Activated CD8-positive, alpha-beta T cell treated with anti-CD3 and anti-CD28 coated beads, Interleukin-2, amount 10 ng/mL, durations not matched to agents 7 days and 5 days (primary cell): ENCODE data around the gene CD200R1. TPM values are rescaled to one million over a fixed set of nuclear protein-coding genes. Genes with fewer than 3 reads are reported as not detected.
A peak's percentile ranks its signal among the peaks of the same experiment; 100 is the strongest.

Experiments used
- ATAC-seq: fragments of 150-1000 bp; cut with Tn5 transposase; one replicate; pipeline ENCODE4 v1.10.0; 2021; ENCODE audit warnings: moderate library complexity
- CTCF ChIA-PET: fragments of 350-600 bp; sonication (Branson Sonifier 250); formaldehyde crosslinking; loops from one replicate; lab custom pipeline; 2021; ENCODE audit warnings: antibody characterized with exemption; lab: Charles Lee
- POLR2A ChIA-PET: fragments of 350-600 bp; sonication (Branson Sonifier 250); formaldehyde crosslinking; loops from one replicate; lab custom pipeline; 2021; ENCODE audit warnings: antibody characterized with exemption; lab: Charles Lee
- DNase-seq: peaks from one replicate; pipeline ENCODE4 v3.0.0-alpha.2; 2020
- H3K27ac Mint-ChIP-seq: one replicate; pipeline ENCODE4 v1.8.0; 2021; ENCODE audit warnings: mild to moderate bottlenecking, mixed read lengths
- H3K27me3 Mint-ChIP-seq: one replicate; pipeline ENCODE4 v1.8.0; 2021; ENCODE audit warnings: low read depth, mixed read lengths
- H3K36me3 Mint-ChIP-seq: one replicate; pipeline ENCODE4 v1.8.0; 2021; ENCODE audit warnings: low read depth, mixed read lengths
- H3K4me1 Mint-ChIP-seq: one replicate; pipeline ENCODE4 v1.8.0; 2021; ENCODE audit warnings: low read depth, mixed read lengths
- H3K4me3 Mint-ChIP-seq: one replicate; pipeline ENCODE4 v1.8.0; 2021; ENCODE audit warnings: mild to moderate bottlenecking, mixed read lengths
- H3K9me3 Mint-ChIP-seq: one replicate; pipeline ENCODE4 v1.8.0; 2022; ENCODE audit warnings: mixed read lengths; ENCODE audit not compliant: insufficient read depth
- total RNA-seq, 2 experiments: library from RNA; stranded (reverse); gene quantifications; one replicate each; pipeline ENCODE4 v1.2.3, GENCODE V29; 2021

CD200R1 gene
- total RNA-seq, 2 experiments from 2014 or later, result 6.4 to 7.8 TPM

DNA sequence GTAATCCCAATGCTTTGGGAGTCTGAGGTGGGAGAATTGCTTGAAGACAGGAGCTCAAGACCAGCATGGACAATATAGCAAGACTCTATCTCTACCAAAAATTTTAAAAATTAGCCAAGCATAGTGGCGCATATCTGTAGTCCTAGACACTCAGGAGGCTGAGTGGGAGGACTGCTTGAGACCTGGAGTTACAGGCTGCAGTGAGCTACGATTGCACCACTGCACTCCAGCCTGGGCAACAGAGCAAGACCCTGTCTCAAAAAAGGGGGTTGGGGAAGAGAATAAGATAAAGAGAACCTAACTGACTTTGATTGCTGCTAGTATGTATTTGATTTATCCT lies 755 bp downstream of the CD200R1 start:
- Mint-ChIP-seq H3K27me3 (no peaks in the 10 kb centered on the region), H3K9me3 (no peaks in the 10 kb centered on the region), H3K36me3 (no peaks in the 10 kb centered on the region), H3K4me3 (peak overlapping the region; percentile 79), H3K4me1 (peaks cover 55% of the 10 kb centered on the region), H3K27ac (peak overlapping the region; percentile 84)
- DNase-seq, result no peak
- CTCF ChIA-PET, result interaction anchor here (1.2 to 7.1 kb wide), 8 partner anchors 13 to 392 kb away, joined by 3 to 99 read pairs (median 6); partner anchors contain the start of gene GTPBP8
- POLR2A ChIA-PET, result interaction anchor here (0.6 to 2.6 kb wide), 8 partner anchors 12 to 1492 kb away, joined by 3 to 11 read pairs (median 4); partner anchors contain the start of gene GTPBP8
- ATAC-seq, result peak; percentile 51

DNA sequence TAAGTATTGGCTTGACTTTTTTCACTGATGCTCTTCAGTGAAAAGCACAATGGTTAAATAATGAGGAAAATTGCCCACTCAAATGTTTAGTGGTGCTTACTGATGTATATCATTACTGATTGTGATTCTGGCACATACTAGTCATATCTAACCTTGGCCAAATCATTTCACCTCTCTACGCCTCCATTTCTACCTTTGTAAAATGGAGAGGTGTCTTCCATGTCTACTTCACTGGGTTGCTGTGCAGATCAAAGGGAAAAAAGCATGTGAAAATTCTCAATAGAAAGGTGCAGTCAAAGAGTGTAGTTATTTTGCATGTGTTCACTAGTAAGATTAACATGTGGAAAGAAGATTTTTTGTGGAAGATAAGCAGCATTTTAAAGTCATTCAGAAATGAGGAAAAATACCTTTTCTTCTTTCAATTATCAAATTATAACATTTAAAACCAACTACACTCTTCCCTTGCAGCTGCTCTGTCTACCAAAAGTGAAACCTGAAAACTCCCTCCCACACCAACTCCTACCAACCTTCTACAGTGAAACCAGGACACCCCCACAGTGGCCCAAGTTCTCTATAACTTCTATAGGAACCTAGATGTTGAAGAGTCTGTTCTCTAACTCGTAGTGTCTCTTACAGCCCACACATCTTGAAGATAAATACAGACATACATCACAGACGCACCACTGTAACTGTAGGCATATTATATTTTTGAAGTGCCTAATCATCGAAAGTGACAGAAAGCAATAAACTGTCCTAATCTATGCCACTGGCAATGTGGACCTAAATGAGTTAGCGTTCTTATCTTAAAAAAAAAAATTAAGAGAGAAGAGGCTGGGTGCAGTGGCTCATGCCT lies 1.4 kb downstream of the CD200R1 start:
- ATAC-seq (peak; percentile 89), DNase-seq (peak; percentile 60)
- ChIA-PET CTCF (interaction anchor here (1.2 to 7.1 kb wide), 7 partner anchors 14 to 391 kb away, joined by 3 to 99 read pairs (median 10); partner anchors contain the start of gene GTPBP8), POLR2A (interaction anchor here (0.6 to 2.6 kb wide), 7 partner anchors 11 to 1492 kb away, joined by 3 to 11 read pairs (median 5); partner anchors contain the start of gene GTPBP8)
- peak overlapping the region; percentile 79 for H3K4me3 Mint-ChIP-seq
- peaks cover 53% of the 10 kb centered on the region for H3K4me1 Mint-ChIP-seq
- no peaks in the 10 kb centered on the region for H3K36me3 Mint-ChIP-seq
- peak overlapping the region; percentile 84 for H3K27ac Mint-ChIP-seq
- no peaks in the 10 kb centered on the region for H3K27me3 Mint-ChIP-seq
- H3K9me3 Mint-ChIP-seq, result no peaks in the 10 kb centered on the region

DNA sequence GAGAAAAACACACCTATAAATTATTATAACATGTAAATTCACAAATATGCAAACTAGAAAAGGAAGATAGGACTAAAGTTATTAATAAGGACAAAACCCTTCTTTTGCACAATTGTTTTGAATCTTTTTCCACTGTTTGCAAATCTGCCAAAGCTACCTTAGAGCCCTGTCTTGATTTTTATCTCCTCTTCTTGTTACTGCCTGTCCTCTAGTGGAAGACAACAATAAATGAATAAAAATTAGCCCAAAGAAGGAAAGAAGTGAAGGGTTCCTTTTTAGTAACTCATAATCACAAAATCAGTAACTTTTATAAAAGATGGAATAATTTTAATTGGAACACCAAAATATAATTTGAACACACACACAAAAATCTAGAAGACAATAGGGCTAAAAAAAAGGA lies 2.7 kb downstream of the CD200R1 start:
- Mint-ChIP-seq H3K27me3 (no peaks in the 10 kb centered on the region), H3K36me3 (no peaks in the 10 kb centered on the region), H3K9me3 (no peaks in the 10 kb centered on the region), H3K4me3 (peak overlapping the region; percentile 79), H3K27ac (no peak overlapping the region), H3K4me1 (peaks cover 49% of the 10 kb centered on the region)
- ChIA-PET POLR2A (no interaction called here), CTCF (interaction anchor here (1.0 to 7.1 kb wide), 6 partner anchors 10 to 390 kb away, joined by 3 to 99 read pairs (median 4); no protein-coding TSS in a partner anchor)
- ATAC-seq (no peak), DNase-seq (no peak)

DNA sequence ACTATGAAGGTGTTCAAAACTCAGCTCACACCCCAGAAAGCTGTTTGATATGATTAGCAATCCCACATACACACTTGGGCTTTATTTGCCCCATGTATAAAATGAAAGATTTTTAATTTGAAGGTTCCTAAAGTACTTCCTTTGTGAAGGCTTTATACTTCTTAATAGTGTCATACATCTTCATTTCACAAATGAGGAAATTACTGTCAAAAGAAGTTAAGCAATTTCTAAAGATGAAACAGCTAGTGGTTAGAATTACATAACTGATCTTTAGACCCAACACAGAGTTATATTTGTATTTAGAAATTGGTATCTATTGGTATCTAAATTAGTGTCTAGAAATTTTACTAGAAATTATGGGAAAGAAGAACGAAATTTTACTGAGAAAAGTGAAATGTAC lies 7.1 kb downstream of the CD200R1 start:
- DNase-seq (no peak), ATAC-seq (no peak)
- Mint-ChIP-seq H3K4me1 (peaks cover 15% of the 10 kb centered on the region), H3K9me3 (peaks cover 7% of the 10 kb centered on the region), H3K4me3 (no peak overlapping the region), H3K27me3 (no peaks in the 10 kb centered on the region), H3K27ac (no peak overlapping the region), H3K36me3 (peaks cover 26% of the 10 kb centered on the region)
- ChIA-PET POLR2A (no interaction called here), CTCF (interaction anchor here (1.0 to 1.5 kb wide), 3 partner anchors 11 to 325 kb away, joined by 3 to 7 read pairs (median 3); no protein-coding TSS in a partner anchor)

DNA sequence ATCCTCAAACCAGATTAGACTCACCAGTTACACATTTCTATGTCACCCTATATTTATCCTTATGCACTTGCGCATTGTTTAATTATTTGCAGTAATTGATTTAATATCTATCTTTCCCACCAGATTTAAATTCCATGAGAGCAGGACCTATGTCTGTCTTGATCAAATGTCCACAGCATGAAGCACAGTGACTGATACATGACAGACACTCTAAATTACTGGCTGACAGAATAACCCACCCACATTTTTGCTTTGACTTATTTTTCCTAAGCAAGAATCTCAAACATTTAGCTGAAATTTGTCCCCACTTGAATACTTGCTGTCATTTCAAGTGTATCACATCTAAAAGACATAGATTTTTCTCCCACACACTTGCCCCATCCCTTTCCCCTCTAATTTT lies 7.5 kb downstream of the CD200R1 start:
- Mint-ChIP-seq H3K27ac (no peak overlapping the region), H3K27me3 (no peaks in the 10 kb centered on the region), H3K4me1 (peaks cover 12% of the 10 kb centered on the region), H3K36me3 (peaks cover 28% of the 10 kb centered on the region), H3K4me3 (no peak overlapping the region), H3K9me3 (peaks cover 8% of the 10 kb centered on the region)
- DNase-seq (no peak), ATAC-seq (no peak)
- CTCF ChIA-PET, result interaction anchor here (1.0 to 1.5 kb wide), 4 partner anchors 12 to 325 kb away, joined by 3 to 7 read pairs (median 4); no protein-coding TSS in a partner anchor
- POLR2A ChIA-PET, result no interaction called here

DNA sequence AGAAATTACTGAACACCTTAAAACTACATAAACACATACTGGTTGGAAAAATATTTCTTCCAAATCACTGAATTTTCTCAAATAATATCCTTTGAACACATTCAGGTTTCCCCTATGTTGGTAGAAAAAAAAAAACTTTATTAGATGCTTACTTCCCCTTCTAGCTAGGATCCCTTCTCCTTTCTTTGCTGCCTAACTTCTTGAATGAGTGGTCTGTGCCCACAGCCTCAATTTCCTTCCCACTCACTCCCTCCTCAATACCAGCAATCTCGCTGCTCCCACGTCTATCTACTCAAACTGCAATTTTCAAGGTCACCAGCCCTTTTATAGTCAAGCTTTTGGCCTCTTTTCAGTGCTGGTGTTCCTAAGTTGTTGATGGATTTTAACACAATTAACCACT lies 8.3 kb downstream of the CD200R1 start:
- H3K4me1 Mint-ChIP-seq, result peaks cover 6% of the 10 kb centered on the region
- ChIA-PET CTCF (interaction anchor here (0.7 to 1.7 kb wide), 4 partner anchors 10 to 324 kb away, joined by 3 to 6 read pairs (median 4); no protein-coding TSS in a partner anchor), POLR2A (no interaction called here)
- ATAC-seq (no peak), DNase-seq (no peak)
- no peak overlapping the region for H3K4me3 Mint-ChIP-seq
- H3K36me3 Mint-ChIP-seq, result peaks cover 33% of the 10 kb centered on the region
- peaks cover 16% of the 10 kb centered on the region for H3K9me3 Mint-ChIP-seq
- H3K27me3 Mint-ChIP-seq, result no peaks in the 10 kb centered on the region
- no peak overlapping the region for H3K27ac Mint-ChIP-seq

DNA sequence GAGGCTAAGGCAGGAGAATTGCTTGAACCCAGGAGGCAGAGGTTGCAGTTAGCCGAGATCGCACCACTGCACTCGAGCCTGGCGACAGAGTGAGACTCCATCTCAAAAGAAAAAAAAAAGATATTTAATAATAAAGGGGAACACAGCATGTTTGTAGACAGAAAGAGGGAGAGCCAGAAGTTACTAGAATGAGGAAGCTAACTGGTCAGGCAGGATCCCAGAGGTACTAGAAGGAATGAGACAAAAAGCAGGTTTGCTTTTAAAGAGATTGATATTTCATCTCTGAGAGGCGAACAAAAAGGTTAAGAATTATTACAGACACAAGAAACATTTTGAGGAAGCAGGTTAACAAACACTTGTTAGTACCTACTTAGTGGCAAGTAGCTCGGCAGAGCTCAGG lies 9.2 kb downstream of the CD200R1 start:
- POLR2A ChIA-PET, result no interaction called here
- Mint-ChIP-seq H3K36me3 (peaks cover 35% of the 10 kb centered on the region), H3K4me3 (no peak overlapping the region), H3K9me3 (peaks cover 17% of the 10 kb centered on the region), H3K27ac (no peak overlapping the region), H3K27me3 (no peaks in the 10 kb centered on the region), H3K4me1 (peaks cover 4% of the 10 kb centered on the region)
- ATAC-seq, result no peak
- no peak for DNase-seq
- CTCF ChIA-PET, result interaction anchor here (1.2 to 1.7 kb wide), 2 partner anchors 11 to 231 kb away, joined by 3 to 5 read pairs; no protein-coding TSS in a partner anchor

DNA sequence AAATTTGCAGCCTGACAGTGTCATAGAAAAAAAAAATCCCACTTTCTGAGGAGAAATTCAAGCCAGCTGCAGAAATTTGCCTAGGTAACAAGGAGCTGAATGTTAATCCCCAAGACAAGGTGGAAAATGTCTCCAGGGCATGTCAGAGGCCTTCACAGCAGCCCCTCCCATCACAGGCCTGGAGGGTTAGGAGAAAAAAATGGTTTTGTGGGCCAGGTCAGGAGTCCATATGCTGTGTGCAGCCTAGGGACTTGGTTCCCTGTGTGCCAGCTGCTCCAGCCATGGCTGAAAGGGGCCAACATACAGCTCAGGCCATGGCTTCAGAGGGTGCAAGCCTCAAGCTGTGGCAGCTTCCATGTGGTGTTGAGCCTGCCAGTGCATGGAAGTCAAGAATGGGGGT lies 11.2 kb downstream of the CD200R1 start:
- DNase-seq (no peak), ATAC-seq (no peak)
- H3K27ac Mint-ChIP-seq, result no peak overlapping the region
- peaks cover 12% of the 10 kb centered on the region for H3K4me1 Mint-ChIP-seq
- ChIA-PET POLR2A (no interaction called here), CTCF (no interaction called here)
- H3K9me3 Mint-ChIP-seq, result peaks cover 17% of the 10 kb centered on the region
- no peak overlapping the region for H3K4me3 Mint-ChIP-seq
- H3K27me3 Mint-ChIP-seq, result no peaks in the 10 kb centered on the region
- peaks cover 35% of the 10 kb centered on the region for H3K36me3 Mint-ChIP-seq

DNA sequence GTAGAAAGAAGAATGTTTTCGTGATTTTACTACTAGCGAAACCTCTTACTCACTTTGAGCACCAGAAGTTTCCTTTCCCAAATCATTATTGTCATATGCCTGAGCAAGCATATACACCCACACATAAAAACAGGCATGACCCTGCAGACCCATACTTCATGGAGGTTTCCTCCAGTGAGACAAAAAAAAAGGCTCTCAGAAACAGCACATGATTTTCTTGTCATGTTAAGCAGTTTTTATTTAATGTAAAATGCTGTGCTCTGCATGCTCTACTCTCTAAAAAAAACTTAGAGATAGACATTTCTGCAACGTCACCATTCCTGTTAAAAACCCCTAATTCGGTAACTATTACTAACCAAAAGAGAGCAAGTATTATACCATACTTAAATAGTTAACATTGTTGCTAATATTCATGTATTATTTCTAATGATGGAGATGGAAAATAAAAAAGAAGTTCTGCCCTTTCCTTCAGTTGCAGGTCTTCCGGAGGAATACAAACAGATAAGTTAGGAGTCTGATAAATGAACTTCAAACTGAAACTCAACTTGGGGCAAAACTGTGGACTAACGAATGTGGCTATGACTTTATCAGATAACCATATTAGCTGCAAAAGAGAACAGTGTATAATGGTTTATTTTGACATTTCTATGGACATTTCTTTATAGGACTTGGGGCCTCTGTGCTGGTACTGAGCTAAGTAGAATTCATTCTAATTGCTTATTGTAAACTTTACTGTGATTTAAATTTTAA lies 15.9 kb downstream of the CD200R1 start:
- ChIA-PET CTCF (interaction anchor here (1.3 kb wide), 1 partner anchor 224 kb away, joined by 4 read pairs; no protein-coding TSS in a partner anchor), POLR2A (no interaction called here)
- ATAC-seq, result no peak
- Mint-ChIP-seq H3K36me3 (peaks cover 34% of the 10 kb centered on the region), H3K4me3 (peak overlapping the region; percentile 33), H3K27me3 (no peaks in the 10 kb centered on the region), H3K4me1 (peaks cover 13% of the 10 kb centered on the region), H3K9me3 (peaks cover 44% of the 10 kb centered on the region), H3K27ac (no peak overlapping the region)
- no peak for DNase-seq

DNA sequence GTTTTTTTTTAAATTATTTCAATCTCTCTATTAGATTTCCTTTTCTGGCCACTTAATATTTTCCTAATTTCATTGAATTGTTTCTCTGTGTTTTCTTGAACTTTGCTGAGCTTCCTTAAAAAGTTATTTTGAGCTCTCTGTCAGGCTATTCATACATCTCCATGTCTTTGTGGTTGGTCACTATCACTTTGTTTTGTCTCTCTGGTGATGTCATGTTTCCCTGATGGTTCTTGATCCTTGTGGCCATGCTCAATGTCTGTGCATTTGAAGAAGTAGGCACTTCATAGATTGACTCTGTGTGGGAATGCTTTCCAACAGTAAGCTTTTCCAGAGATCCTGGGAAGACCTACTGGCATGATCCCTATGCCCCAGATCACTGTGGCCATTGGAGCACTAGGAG lies 18.6 kb downstream of the CD200R1 start:
- ChIA-PET CTCF (no interaction called here), POLR2A (no interaction called here)
- no peaks in the 10 kb centered on the region for H3K27me3 Mint-ChIP-seq
- H3K9me3 Mint-ChIP-seq, result peaks cover 36% of the 10 kb centered on the region
- no peak overlapping the region for H3K27ac Mint-ChIP-seq
- H3K4me3 Mint-ChIP-seq, result no peak overlapping the region
- H3K36me3 Mint-ChIP-seq, result peaks cover 17% of the 10 kb centered on the region
- no peak for ATAC-seq
- no peak for DNase-seq
- H3K4me1 Mint-ChIP-seq, result peaks cover 13% of the 10 kb centered on the region

DNA sequence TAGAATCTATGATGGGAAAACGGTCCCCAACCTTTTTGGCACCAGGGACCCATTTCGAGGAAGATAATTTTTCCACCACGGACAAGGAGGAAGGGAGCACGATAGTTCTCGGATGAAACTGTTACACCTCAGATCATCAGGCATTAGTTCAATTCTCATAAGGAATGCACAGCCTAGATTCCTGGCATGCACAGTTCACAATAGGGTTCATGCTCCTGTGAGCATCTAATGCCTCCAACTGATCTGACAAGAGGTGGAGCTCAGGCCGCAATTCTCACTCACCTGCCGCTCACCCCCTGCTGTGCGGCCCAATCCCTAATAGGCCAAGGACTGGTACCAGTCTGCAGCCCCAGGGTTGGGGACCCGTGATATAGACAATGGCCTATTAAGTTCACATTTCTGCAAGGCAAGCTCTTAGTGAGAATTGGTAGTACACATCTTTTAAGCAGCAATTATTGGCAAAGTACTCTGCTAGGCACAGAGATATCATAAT lies 26.5 kb downstream of the CD200R1 start:
- Mint-ChIP-seq H3K27ac (no peak overlapping the region), H3K4me1 (no peaks in the 10 kb centered on the region), H3K27me3 (no peaks in the 10 kb centered on the region), H3K36me3 (peaks cover 35% of the 10 kb centered on the region), H3K9me3 (peaks cover 29% of the 10 kb centered on the region), H3K4me3 (no peak overlapping the region)
- ChIA-PET POLR2A (no interaction called here), CTCF (interaction anchor here (1.6 kb wide), 1 partner anchor 305 kb away, joined by 4 read pairs; no protein-coding TSS in a partner anchor)
- DNase-seq (no peak), ATAC-seq (no peak)
